Activated T-helper 2 cell treated with anti-CD3 and anti-CD28 coated beads, Interferon-gamma antibody, Interleukin-2, Interleukin-4, amounts not matched to agents 10 μg/mL and 5 μg/mL and 100 μg/mL, durations not matched to agents 14 hours and 24 hours and 36 hours (primary cell): ENCODE results near the gene TTBK1. TPM values are rescaled to one million over a fixed set of nuclear protein-coding genes. Genes with fewer than 3 reads are reported as not detected.

Source experiments
- DNase-seq: peaks from one replicate; pipeline ENCODE4 v3.0.0; 2021; ENCODE audit warnings: low spot score
- H3K27ac Mint-ChIP-seq: one replicate; pipeline ENCODE4 v1.8.0; 2021; ENCODE audit warnings: mixed read lengths
- H3K27me3 Mint-ChIP-seq: one replicate; pipeline ENCODE4 v1.8.0; 2021; ENCODE audit warnings: low read depth, mixed read lengths
- H3K36me3 Mint-ChIP-seq: one replicate; pipeline ENCODE4 v1.8.0; 2021; ENCODE audit warnings: low read depth, mixed read lengths
- H3K4me1 Mint-ChIP-seq: one replicate; pipeline ENCODE4 v1.8.0; 2021; ENCODE audit warnings: low read depth, mixed read lengths
- H3K4me3 Mint-ChIP-seq: one replicate; pipeline ENCODE4 v1.8.0; 2021; ENCODE audit warnings: low read depth, mild to moderate bottlenecking, moderate library complexity, mixed read lengths
- H3K9me3 Mint-ChIP-seq: one replicate; pipeline ENCODE4 v1.8.0; 2021; ENCODE audit warnings: mixed read lengths
- intact Hi-C: fragments of 100-400 bp; cut with micrococcal nuclease; formaldehyde crosslinking; loops from one replicate; pipeline ENCODE4 v1.15.1; 2023
- total RNA-seq: library from RNA; stranded (reverse); gene quantifications from 2 replicates; pipeline ENCODE4 v1.2.3, GENCODE V29; 2022

Gene TTBK1
- total RNA-seq, 1 donor from 2014 or later, result 1.5 TPM

- intact Hi-C loops, result no loop called here
- no peaks in the 10 kb centered on the region for H3K4me1 Mint-ChIP-seq
Observed at GRCh38 chr6:43325876-43326275, 82.6 kb downstream of the TTBK1 start.

GRCh38 chr6:43328528-43328927 is 85.2 kb downstream of the TTBK1 start:
- H3K27ac Mint-ChIP-seq, result no peak overlapping the region
- H3K27me3 Mint-ChIP-seq, result peaks cover 4% of the 10 kb centered on the region
- no peak for DNase-seq
- no peak overlapping the region for H3K4me3 Mint-ChIP-seq
- H3K36me3 Mint-ChIP-seq, result no peaks in the 10 kb centered on the region
- H3K4me1 Mint-ChIP-seq, result peaks cover 10% of the 10 kb centered on the region
- no peaks in the 10 kb centered on the region for H3K9me3 Mint-ChIP-seq
- intact Hi-C loops, result no loop called here

More at GRCh38 chr6:43325876-43326275, 82.6 kb downstream of the TTBK1 start:
- no peaks in the 10 kb centered on the region for H3K36me3 Mint-ChIP-seq
- H3K9me3 Mint-ChIP-seq, result no peaks in the 10 kb centered on the region
- no peak overlapping the region for H3K27ac Mint-ChIP-seq
- peaks cover 2% of the 10 kb centered on the region for H3K27me3 Mint-ChIP-seq
- DNase-seq, result no peak
- H3K4me3 Mint-ChIP-seq, result no peak overlapping the region

GRCh38 chr6:43331470-43331869 is 88.2 kb downstream of the TTBK1 start:
- H3K27ac Mint-ChIP-seq, result no peak overlapping the region
- H3K9me3 Mint-ChIP-seq, result no peaks in the 10 kb centered on the region
- no peaks in the 10 kb centered on the region for H3K36me3 Mint-ChIP-seq

GRCh38 chr6:43331891-43332290 is 88.6 kb downstream of the TTBK1 start:
- Mint-ChIP-seq H3K27ac (no peak overlapping the region), H3K36me3 (no peaks in the 10 kb centered on the region), H3K27me3 (peaks cover 4% of the 10 kb centered on the region), H3K4me1 (peaks cover 10% of the 10 kb centered on the region), H3K4me3 (no peak overlapping the region), H3K9me3 (no peaks in the 10 kb centered on the region)
- intact Hi-C loops, result no loop called here
- DNase-seq, result no peak

More at GRCh38 chr6:43331470-43331869, 88.2 kb downstream of the TTBK1 start:
- intact Hi-C loops, result no loop called here
- no peak for DNase-seq
- H3K4me3 Mint-ChIP-seq, result no peak overlapping the region
- peaks cover 10% of the 10 kb centered on the region for H3K4me1 Mint-ChIP-seq
- H3K27me3 Mint-ChIP-seq, result peaks cover 4% of the 10 kb centered on the region

- Mint-ChIP-seq H3K27me3 (peaks cover 4% of the 10 kb centered on the region), H3K4me1 (peaks cover 17% of the 10 kb centered on the region), H3K9me3 (no peaks in the 10 kb centered on the region), H3K36me3 (peaks cover 4% of the 10 kb centered on the region), H3K4me3 (no peak overlapping the region), H3K27ac (no peak overlapping the region)
- DNase-seq, result no peak
- intact Hi-C loops, result no loop called here
Observed at GRCh38 chr6:43334466-43335095, 91.3 kb downstream of the TTBK1 start.

- no peak overlapping the region for H3K27ac Mint-ChIP-seq
Observed at GRCh38 chr6:43335469-43335868, 92.2 kb downstream of the TTBK1 start.

GRCh38 chr6:43336382-43336781 is 93.1 kb downstream of the TTBK1 start:
- peaks cover 4% of the 10 kb centered on the region for H3K27me3 Mint-ChIP-seq
- intact Hi-C loops, result no loop called here
- no peaks in the 10 kb centered on the region for H3K9me3 Mint-ChIP-seq
- H3K4me3 Mint-ChIP-seq, result no peak overlapping the region
- no peak overlapping the region for H3K27ac Mint-ChIP-seq
- peaks cover 18% of the 10 kb centered on the region for H3K36me3 Mint-ChIP-seq
- H3K4me1 Mint-ChIP-seq, result peaks cover 15% of the 10 kb centered on the region
- no peak for DNase-seq

More at GRCh38 chr6:43335469-43335868, 92.2 kb downstream of the TTBK1 start:
- Mint-ChIP-seq H3K9me3 (no peaks in the 10 kb centered on the region), H3K27me3 (peaks cover 4% of the 10 kb centered on the region), H3K4me1 (peaks cover 17% of the 10 kb centered on the region), H3K4me3 (no peak overlapping the region), H3K36me3 (peaks cover 10% of the 10 kb centered on the region)
- no peak for DNase-seq
- intact Hi-C loops, result no loop called here

Other genes starting within 250 kb of the TTBK1 start
- gene MEA1, start 229.5 kb upstream of the TTBK1 start, total RNA-seq, result 90.9 and 91.2 TPM in 2 replicates
- 71.2 and 74.6 TPM in 2 replicates for gene KLHDC3, start 229.2 kb upstream of the TTBK1 start, total RNA-seq
- 71.4 and 78.4 TPM in 2 replicates for gene RRP36, start 221.9 kb upstream of the TTBK1 start, total RNA-seq
- 26.0 and 27.3 TPM in 2 replicates for gene CUL7, start 189.6 kb upstream of the TTBK1 start, total RNA-seq
- 76.0 and 76.6 TPM in 2 replicates for gene MRPL2, start 184.0 kb upstream of the TTBK1 start, total RNA-seq
- gene KLC4, start 183.8 kb upstream of the TTBK1 start, total RNA-seq, result 11.7 and 14.1 TPM in 2 replicates
- gene PTK7, start 167.2 kb upstream of the TTBK1 start, total RNA-seq, result 3.7 TPM in 2 replicates
- gene SRF, start 72.2 kb upstream of the TTBK1 start, total RNA-seq, result 50.9 and 52.0 TPM in 2 replicates
- gene CUL9, start 61.3 kb upstream of the TTBK1 start, total RNA-seq, result 34.3 and 37.4 TPM in 2 replicates
- gene DNPH1, start 14.0 kb upstream of the TTBK1 start, total RNA-seq, result 70.5 and 76.7 TPM in 2 replicates
- gene SLC22A7, start 54.8 kb downstream of the TTBK1 start, total RNA-seq, result not detected in 2 replicates
- 0.34 and 0.75 TPM in 2 replicates for gene CRIP3, start 65.3 kb downstream of the TTBK1 start, total RNA-seq
- 11.5 and 13.2 TPM in 2 replicates for gene ZNF318, start 126.2 kb downstream of the TTBK1 start, total RNA-seq
- 45.6 and 46.7 TPM in 2 replicates for gene ABCC10, start 184.1 kb downstream of the TTBK1 start, total RNA-seq
- gene DLK2, start 212.1 kb downstream of the TTBK1 start, total RNA-seq, result 2.1 and 2.5 TPM in 2 replicates
- 36.0 and 42.7 TPM in 2 replicates for gene TJAP1, start 234.1 kb downstream of the TTBK1 start, total RNA-seq